Fibroblast of the aortic adventitia (primary cell): Measurements from ENCODE around the gene STK38L. TPM values are rescaled to one million over a fixed set of nuclear protein-coding genes. Genes with fewer than 3 reads are reported as not detected.

ENCODE experiments used
- DNase-seq: peaks from one replicate; pipeline ENCODE4 v3.0.0-alpha.2; 2010; ENCODE audit warnings: low read depth
- H3K4me3 ChIP-seq: 2 replicates; pipeline ENCODE4 v1.5.1; 2011; ENCODE audit warnings: low read depth, mild to moderate bottlenecking, control low read depth, low read length, moderate library complexity
- total RNA-seq: library from RNA; depleted of rRNA; stranded (reverse); fragments of >200 nt; gene quantifications from 2 replicates; pipeline ENCODE4 v1.2.3, GENCODE V29; 2012; ENCODE audit warnings: low replicate concordance
- TF ChIP-seq, protein P1 (sequence below): IDR thresholded peaks from 2 replicates; pipeline ENCODE4 v1.5.1; 2011; ENCODE audit warnings: mild to moderate bottlenecking, low read length, control low read depth, inconsistent platforms; ENCODE audit not compliant: insufficient read depth

STK38L gene
- total RNA-seq, 1 donor = 25.9 TPM

DNA sequence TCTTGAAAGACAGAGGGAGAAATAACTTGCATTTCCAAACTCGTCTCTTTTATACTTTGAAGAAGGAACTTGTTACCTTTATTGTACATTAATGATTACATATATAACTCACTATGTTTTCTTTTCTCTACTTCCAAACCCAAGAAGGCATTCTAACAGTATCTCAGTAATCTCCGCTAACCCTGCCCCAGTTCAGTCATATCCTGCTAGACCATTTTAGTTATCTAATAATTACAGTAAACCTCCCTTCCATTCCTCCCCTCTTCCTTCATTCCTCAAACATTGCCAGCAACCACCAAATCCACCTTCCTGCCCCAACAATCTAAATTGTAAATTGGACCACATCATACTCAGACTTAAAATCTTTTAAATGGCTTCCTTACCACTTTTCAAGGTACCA lies 30.6 kb downstream of the STK38L start:
- no peak overlapping the region for H3K4me3 ChIP-seq
- peak; percentile 52 for DNase-seq
- TF ChIP-seq, protein P1, sequence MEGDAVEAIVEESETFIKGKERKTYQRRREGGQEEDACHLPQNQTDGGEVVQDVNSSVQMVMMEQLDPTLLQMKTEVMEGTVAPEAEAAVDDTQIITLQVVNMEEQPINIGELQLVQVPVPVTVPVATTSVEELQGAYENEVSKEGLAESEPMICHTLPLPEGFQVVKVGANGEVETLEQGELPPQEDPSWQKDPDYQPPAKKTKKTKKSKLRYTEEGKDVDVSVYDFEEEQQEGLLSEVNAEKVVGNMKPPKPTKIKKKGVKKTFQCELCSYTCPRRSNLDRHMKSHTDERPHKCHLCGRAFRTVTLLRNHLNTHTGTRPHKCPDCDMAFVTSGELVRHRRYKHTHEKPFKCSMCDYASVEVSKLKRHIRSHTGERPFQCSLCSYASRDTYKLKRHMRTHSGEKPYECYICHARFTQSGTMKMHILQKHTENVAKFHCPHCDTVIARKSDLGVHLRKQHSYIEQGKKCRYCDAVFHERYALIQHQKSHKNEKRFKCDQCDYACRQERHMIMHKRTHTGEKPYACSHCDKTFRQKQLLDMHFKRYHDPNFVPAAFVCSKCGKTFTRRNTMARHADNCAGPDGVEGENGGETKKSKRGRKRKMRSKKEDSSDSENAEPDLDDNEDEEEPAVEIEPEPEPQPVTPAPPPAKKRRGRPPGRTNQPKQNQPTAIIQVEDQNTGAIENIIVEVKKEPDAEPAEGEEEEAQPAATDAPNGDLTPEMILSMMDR = no peak

GRCh38 chr12:27276275-27276674 lies 32.2 kb downstream of the STK38L start:
- DNase-seq = no peak
- H3K4me3 ChIP-seq = no peak overlapping the region
- TF ChIP-seq, protein P1 = no peak

- no peak overlapping the region for H3K4me3 ChIP-seq
- TF ChIP-seq, protein P1 = no peak
- peak; percentile 97 for DNase-seq
These were observed 33.8 kb downstream of the STK38L start for GRCh38 chr12:27277846-27278260.

GRCh38 chr12:27279826-27280225 lies 35.7 kb downstream of the STK38L start:
- TF ChIP-seq, protein P1 = no peak
- no peak for DNase-seq
- H3K4me3 ChIP-seq = no peak overlapping the region

DNA sequence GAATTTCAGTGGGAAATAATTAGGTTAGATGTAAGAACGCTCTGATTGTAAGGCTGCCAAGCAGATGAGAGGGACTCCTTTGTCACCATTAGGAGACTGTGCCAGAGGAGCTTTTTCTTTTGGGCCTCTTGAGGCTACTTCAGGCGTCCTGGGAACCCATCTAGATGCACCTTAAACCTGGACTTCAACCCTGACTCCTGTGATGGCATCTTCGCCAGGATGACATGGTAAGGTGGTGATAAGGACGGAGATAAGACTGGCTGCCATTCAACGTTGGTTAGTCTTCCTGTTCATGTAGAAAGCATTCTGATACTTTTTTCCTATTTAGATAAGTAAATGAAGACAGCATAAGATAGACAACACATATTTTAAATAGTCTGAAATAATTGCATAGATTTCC lies 36.3 kb downstream of the STK38L start:
- H3K4me3 ChIP-seq = no peak overlapping the region
- TF ChIP-seq, protein P1 = no peak
- no peak for DNase-seq

DNA sequence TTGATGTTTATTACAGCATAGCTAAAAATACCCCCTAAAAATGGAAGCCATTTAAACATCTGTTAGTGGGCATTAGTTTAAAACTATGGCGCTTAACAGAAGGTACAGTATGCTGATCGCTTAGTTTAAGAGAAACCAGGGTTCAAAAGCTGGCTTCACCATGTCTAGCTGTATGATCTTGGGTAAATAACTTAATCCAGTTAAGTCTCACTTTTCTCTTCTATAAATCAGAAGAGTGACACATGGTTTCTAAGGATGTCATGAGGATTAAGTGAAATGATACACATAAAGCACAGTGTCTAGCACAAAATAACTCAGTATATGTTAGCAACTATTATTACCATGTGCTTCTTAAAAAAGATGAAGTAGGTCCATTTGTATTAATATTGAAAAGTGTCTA lies 38.7 kb downstream of the STK38L start:
- TF ChIP-seq, protein P1 = no peak
- DNase-seq = no peak

DNA sequence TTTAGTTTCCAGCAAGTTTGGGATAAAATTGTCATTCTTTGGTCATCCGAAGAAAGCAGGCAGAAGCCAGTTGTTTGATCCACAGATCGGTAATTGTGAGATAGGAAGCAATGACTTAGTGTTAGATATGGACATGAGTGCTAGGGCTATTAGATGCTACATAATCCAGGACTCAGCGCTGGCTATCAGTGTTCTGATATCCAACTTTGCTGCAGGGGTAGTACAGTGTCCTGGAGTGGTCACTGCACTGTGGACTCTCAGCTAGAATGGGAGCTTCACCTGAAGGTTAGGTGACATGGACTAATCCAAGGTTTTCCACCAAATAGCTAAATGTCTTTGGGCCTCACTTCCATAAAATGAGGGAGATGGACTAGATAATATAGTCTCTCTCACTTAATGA lies 39.9 kb downstream of the STK38L start:
- TF ChIP-seq, protein P1 = no peak

More for the DNA sequence above, 38.7 kb downstream of the STK38L start:
- H3K4me3 ChIP-seq = no peak overlapping the region

More for the DNA sequence above, 39.9 kb downstream of the STK38L start:
- DNase-seq = no peak
- H3K4me3 ChIP-seq = no peak overlapping the region
